ENCODE measurements around the gene JAML. TPM values are rescaled to one million over a fixed set of nuclear protein-coding genes. Genes with fewer than 3 reads are reported as not detected.

Gene JAML
- total and polyA plus RNA-seq, 9 of the 15 experiments (the other 6 are each of a cell fraction or from before 2014, with no cell fraction given), result 0.05 to 0.32 (median 0.22) TPM; not detected in 4

- CTCF ChIA-PET (ENCODE audit: low intra/inter-chr PET ratio), result no interaction called here
- POLR2A ChIA-PET, result no interaction called here
- FAIRE-seq (no peak), DNase-seq (ENCODE audit: extremely low read depth in 1 of 4, low spot score in 3 of 4) (no peak), ATAC-seq (no peak)
- Histone ChIP-seq H3K9ac (ENCODE audit: insufficient read depth in 1 of 2, low read depth in 2 of 2, low read length in 2 of 2) (no peak overlapping the region), H3K9me3 (replicated peaks; ENCODE audit: control insufficient read depth, insufficient read depth, low read depth, low read length) (no peaks in the 10 kb centered on the region), H3K4me3 (no peak overlapping the region), H3K36me3 (ENCODE audit: control insufficient read depth, insufficient read depth, low read length) (no peaks in the 10 kb centered on the region), H3K4me1 (replicated peaks in 1 of 2; ENCODE audit: control insufficient read depth in 2 of 2, insufficient read depth in 2 of 2, low read length in 2 of 2) (peaks cover 0 to 2% of the 10 kb centered on the region in 2 experiments; a peak in 1 of 5 replicates), H3K27ac (ENCODE audit: extremely low read depth, low read depth, low read length) (no peak overlapping the region), H4K20me1 (replicated peaks; ENCODE audit: control insufficient read depth, insufficient read depth, low read length) (no peaks in the 10 kb centered on the region; the same call in 1 of the 2 replicates), H3K79me2 (ENCODE audit: control insufficient read depth, insufficient read depth, low read length) (no peaks in the 10 kb centered on the region), H3K9me1 (ENCODE audit: control insufficient read depth, insufficient read depth, low read length) (no peaks in the 10 kb centered on the region), H3K27me3 (ENCODE audit: control insufficient read depth in 2 of 2, insufficient read depth in 2 of 2, low read length in 2 of 2) (peaks cover 4 to 7% of the 10 kb centered on the region in 2 experiments; a peak in 2 of 5 replicates), H3K4me2 (ENCODE audit: insufficient read depth, low read length) (no peak overlapping the region), H2AFZ (ENCODE audit: low read depth, low read length) (no peak overlapping the region)
- 43% methylated on average over 5 of the region's 5 CpGs for WGBS (ENCODE audit: insufficient coverage, low coverage, missing lambda C conversion rate)
- in situ Hi-C loops (cut with MboI) (no loop called here), intact Hi-C loops (cut with micrococcal nuclease) (no loop called here)
- BruUV-seq (replicated peaks), result no TSS peak
- no peak for TF ChIP-seq RBM15 (IDR thresholded peaks at IDR 0.05; ENCODE audit: insufficient read depth, low read length)
- TF ChIP-seq PTRF (tag; IDR thresholded peaks at IDR 0.05), result no peak
- no peak for TF ChIP-seq STAT5B (CRISPR knock-in tag; IDR thresholded peaks at IDR 0.05)
- no peak for TF ChIP-seq ZBTB7A (IDR thresholded peaks at IDR 0.05; ENCODE audit: borderline replicate concordance, control insufficient read depth, low read depth, low read length)
- no peak for TF ChIP-seq ZEB2 (IDR thresholded peaks at IDR 0.05)
- no peak for TF ChIP-seq DNMT1 (IDR thresholded peaks at IDR 0.05)
- no peak for TF ChIP-seq EGR1 (conservative IDR thresholded peaks at IDR 0.05)
- TF ChIP-seq ZNF280A (IDR thresholded peaks at IDR 0.05; ENCODE audit: low read depth, partially characterized antibody), result no peak
- no peak for TF ChIP-seq PURB (CRISPR knock-in tag; IDR thresholded peaks at IDR 0.05; ENCODE audit: low read depth)
- no peak for TF ChIP-seq CUX1 (CRISPR knock-in tag; IDR thresholded peaks at IDR 0.05)
- TF ChIP-seq PRMT5 (CRISPR knock-in tag; IDR thresholded peaks at IDR 0.05), result no peak
- no peak for TF ChIP-seq PREB (CRISPR knock-in tag; IDR thresholded peaks at IDR 0.05)
- TF ChIP-seq HNRNPH1 (optimal IDR thresholded peaks at IDR 0.05; ENCODE audit: low read depth, low read length), result no peak
- no peak for TF ChIP-seq KDM2B (CRISPR knock-in tag; IDR thresholded peaks at IDR 0.05)
- no peak for TF ChIP-seq NR0B1 (IDR thresholded peaks at IDR 0.05; ENCODE audit: partially characterized antibody)
Measured at GRCh38 chr11:118234833-118235232, 10.0 kb upstream of the JAML start.
